Measurements from ENCODE around the gene AMIGO3.

DNA sequence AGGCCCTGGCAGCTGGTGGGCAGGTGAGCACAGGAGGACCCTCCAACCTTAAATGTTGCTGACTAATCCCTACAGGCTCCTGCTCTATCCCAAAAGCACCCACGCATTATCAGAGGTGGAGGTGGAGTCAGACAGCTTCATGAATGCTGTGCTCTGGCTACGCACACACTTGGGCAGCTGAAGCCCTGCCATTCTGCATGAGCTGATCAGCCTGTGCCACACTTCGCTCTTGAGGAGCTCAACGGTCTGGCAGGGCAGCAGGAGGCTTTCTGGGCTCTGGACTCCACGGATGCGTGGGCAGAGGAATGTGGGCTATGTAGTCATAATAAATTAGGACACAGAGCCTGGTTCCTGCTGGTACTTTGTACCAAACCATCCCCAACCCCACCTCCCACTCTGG lies 36.3 kb downstream of the AMIGO3 start:
- no peak for TF ChIP-seq CTCF (IDR thresholded peaks at IDR 0.05; ENCODE audit: borderline replicate concordance, extremely low read depth, low read length, poor library complexity, severe bottlenecking)
- TF ChIP-seq EZH2 (IDR thresholded peaks at IDR 0.05; ENCODE audit: borderline replicate concordance, low read depth, low read length, severe bottlenecking), result no peak
